ENCODE data around the gene XPR1.

The XPR1 gene

DNA sequence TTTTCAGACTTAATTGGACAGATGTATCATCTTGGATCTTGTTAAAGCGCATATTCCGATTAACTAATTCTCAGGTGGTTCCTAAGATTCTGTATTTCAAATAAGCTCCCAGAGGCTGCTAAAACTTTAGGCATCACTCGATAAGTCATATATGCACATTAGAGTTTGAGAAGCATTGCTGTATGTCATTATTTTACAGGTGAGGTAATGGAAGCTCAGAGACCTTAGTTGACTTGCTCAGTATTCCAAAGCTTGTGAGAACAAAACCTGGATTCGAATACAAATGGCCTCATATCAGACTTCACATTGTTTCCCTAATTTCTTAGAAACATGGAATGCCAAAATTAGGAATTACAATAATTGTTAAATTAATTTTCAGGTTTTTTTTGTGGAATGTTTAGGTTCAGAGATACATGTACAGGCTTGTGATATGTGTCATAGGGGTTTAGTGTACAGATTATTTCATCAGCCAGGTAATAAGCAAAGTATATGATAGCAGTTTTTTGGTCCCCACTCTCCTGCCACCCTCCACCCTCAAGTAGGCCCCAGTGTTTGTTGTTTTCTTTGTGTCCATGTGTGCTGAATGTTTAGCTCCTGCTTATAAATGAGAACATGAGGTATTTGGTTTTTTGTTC, 96.8 kb downstream of the XPR1 start:
- DNase-seq = no peak

DNA sequence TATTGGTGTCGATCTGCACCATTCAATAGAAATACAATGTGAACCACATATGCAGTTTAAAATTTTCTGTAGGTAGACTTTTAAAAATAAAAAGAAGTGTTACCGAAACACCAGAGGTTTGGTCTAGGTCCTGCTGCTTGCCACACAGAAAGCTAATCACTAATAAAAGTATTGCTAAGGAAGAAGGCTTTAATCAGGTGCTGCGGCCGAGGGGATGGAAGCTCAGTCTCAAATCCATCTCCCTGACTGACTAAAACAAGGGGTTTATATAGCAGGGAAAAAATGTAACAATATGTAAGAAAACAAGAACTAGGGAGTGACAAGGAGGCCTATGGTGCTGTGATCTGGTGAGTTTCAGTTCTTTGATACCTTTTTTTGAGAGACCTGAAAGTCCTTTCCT, 99.3 kb downstream of the XPR1 start:
- no peak for DNase-seq

DNA sequence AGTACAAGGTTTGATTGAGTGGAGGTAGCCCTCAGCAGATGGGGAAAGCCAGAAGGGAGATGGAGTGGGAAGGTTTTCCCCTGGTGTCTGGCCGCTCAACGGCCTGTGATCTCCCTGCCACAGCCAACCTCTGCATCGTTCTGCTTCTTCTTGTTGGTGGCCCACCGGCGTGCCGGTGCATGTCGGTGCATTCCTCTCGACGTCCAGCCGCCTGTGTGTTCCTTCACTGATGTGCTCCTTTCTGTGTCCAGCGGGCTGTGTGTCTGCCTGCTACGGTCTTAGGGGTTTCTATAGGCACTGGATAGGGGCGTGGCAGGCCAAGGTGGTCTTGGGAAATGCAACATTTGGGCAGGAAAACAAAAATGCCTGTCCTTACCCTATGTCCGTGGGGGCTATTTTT, 101.0 kb downstream of the XPR1 start:
- no peak for DNase-seq

GRCh38 chr1:180734366-180734765, 102.5 kb downstream of the XPR1 start:
- no peak for DNase-seq

DNA sequence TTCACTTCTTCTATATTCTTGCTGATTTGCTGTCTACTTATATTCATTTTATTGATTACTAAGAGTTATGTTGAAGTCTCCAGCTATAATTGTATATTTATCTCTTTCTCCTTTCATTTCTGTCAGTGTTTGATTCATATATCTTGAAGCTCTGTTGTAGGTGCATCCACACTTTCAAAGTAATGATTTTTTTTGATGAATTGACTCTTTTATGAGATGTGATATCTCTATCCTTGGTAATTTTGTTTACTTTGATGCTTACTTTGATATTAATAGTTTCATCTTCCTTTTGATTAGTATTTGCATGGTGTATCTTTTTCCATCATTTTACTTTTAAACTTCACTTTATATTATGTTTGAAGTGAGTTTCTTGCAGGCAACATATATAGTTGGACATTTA, 110.8 kb downstream of the XPR1 start:
- no peak for DNase-seq

GRCh38 chr1:180743868-180744267, 112.0 kb downstream of the XPR1 start:
- no peak for DNase-seq

DNA sequence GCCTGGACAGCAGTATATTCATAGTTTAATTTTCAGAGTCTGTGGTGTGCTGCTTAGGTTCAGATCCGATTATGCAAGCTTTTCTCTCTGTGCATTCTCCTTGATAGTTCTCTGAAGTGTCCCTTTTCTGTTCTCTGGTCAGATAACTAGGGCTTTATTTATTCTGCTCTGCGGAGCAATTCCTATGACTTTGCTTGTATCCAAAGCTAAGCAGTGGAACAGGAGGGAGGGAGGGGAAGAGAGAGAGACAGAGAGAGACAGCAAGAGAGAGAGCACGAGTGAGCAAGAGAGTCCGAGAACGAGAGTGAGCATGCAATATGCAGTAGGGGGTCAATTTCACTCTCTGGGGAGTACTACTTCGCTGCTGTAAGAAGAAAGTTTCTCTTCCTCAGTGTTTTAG, 113.3 kb downstream of the XPR1 start:
- no peak for DNase-seq

DNA sequence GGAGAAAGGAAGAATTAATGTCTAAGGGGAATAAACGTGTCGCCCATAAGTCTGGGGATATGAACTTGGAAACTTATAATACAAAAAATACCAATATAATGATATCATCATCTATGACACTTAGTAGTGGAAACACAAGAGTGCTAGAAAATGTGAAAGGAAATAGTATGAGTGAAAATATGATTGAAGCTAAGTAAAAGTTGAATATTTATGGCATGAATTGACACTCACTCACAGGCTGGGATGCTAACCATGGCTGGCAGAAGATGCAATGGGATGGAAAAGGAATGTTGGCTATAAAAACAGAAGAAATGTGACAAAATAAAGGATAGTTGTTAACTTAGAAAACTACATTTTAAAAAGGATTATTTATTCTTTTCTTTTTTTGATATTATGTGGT, 120.1 kb downstream of the XPR1 start:
- DNase-seq = no peak

DNA sequence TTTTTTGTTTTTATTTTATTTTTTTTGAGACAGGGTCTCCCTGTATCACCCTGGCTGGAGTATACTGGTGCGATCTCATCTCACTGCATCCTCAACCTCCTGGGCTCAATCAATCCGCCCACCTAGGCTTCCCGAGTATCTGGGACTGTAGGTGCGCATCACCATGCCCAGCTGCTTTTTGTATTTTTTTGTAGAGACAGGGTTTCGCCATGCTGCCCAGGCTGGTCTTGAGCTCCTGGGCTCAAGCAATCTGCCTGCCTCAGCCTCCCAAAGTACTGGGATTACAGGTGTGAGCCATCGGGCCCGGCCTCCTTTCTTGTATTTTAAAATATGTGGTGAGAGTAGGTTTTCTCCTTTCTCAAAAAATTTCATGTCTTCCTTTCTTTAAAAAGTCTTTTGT, 122.6 kb downstream of the XPR1 start:
- no peak for DNase-seq

- no peak for DNase-seq
Observed at GRCh38 chr1:180757657-180758056, 125.8 kb downstream of the XPR1 start.

DNA sequence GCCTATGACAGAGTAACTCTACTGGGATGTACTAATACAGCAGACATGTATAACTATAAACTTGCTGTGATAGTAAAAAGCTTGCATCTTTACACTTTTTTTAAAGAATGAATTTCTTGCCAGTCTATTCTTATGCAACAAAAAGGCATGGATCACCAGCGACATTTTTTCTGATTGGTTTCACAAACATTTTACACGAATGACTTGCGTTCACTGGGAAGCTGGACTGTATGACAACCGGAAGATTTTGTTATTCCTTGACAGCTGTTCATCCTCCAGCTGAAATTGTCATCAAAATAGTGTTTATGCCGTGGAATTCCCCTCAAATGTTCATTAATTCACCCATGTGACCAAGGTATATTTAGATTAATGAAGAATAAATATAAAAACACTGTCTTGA, 131.0 kb downstream of the XPR1 start:
- no peak for DNase-seq

DNA sequence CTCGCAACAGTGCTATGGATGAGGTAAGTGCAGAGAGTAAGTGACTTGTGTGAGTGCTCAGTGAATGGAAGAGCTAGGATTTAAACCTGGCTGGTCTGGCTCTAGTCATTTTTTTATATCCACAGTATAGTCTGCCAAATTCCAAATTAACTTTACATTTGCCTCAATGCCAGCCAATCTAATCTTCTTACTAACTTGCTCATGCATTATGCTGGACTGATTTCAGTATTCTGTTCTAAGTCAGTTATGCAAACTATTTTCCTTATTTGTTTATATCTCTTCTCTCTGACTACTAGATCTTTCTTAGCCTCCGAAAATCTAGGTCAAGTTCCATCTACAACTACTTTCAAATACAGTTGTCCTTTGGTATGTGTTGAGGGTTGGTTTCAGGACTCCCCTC, 133.3 kb downstream of the XPR1 start:
- no peak for DNase-seq

DNA sequence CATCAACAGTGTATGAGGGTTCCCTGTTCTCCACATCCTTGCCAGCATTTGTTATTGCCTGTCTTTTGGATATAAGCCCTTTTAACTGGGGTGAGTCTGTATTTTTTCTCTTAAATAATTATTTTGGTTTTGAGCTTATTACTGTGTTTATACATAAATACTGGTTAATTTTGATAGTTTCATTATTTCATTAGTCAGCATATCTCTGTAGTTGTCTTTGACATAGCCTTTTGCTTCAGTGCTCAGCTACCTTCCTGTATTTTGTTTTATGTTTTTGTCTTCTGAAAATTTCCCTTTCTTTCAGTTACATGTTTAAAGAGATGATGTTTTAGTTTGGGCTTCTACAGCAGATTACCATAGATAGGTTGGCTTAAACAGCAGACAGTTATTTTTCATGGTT, 138.1 kb downstream of the XPR1 start:
- DNase-seq = no peak

DNA sequence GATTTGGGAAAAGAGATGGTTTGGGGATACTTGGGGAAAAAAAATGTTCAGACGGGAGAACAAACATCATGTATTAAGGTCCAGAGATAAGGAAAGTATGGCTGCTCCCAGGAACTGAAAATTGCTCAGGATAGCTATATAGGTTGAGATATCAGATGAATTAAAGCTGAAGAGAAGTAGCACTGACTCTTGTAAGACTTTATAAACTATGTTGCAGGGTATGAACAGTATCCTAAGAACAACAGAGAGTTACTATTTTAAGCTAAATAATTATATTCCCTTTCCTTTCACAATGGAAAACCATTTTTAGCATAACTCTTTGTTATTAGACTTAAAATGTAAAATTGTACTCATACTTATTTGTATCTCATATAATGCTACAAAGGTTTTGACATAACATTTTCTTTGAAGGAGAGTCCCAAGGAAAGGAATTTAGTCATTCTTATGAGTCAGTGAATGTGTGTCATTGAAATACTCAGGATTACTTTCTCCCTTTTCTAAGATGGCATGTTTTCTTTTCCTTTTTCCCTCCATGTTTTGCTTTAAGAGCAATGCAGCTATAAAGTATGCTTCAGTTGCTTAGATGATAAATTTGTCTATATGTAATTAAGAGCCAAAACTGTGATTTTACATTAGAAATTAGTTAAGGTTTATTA, 141.5 kb downstream of the XPR1 start:
- DNase-seq = no peak

- DNase-seq = no peak
Observed at GRCh38 chr1:180775801-180776200, 144.0 kb downstream of the XPR1 start.

GRCh38 chr1:180777072-180777689, 145.4 kb downstream of the XPR1 start:
- no peak for DNase-seq

GRCh38 chr1:180778782-180779398, 147.1 kb downstream of the XPR1 start:
- no peak for DNase-seq

DNA sequence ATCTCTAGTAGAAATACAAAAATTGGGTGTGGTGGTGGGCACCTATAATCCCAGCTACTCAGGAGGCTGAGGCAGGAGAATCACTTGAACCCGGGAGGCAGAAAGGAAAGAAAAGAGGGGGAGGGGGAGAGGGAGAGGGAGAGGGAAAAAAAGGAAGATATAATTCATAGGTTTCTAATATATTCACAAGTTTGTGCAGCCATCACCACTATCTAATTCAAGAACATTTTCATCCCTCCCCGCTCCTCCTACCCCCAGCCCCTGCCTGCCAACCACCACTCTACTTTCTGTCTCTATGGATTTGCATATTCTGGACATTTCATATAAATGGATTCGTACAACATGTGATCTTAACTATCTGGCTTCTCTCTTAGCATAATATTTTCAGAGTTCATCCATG, 147.8 kb downstream of the XPR1 start:
- DNase-seq = no peak

DNA sequence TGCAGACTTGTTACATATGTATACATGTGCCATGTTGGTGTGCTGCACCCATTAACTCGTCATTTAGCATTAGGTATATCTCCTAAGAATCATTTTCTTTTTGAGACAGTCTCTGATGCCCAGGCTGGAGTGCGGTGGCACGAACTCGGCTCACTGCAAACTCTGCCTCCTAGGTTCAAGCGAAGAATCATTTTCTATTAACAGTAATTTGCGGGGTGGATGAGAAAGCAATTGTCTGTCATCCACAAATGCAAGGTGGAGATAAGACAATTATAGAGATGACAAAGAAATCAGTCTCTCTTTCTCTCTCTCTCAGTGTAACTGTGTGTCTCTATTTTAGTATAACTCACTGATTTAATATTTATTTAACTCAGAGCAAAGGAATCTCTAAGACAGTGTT, 149.9 kb downstream of the XPR1 start:
- DNase-seq = no peak

GRCh38 chr1:180785291-180785690, 153.5 kb downstream of the XPR1 start:
- no peak for DNase-seq

DNA sequence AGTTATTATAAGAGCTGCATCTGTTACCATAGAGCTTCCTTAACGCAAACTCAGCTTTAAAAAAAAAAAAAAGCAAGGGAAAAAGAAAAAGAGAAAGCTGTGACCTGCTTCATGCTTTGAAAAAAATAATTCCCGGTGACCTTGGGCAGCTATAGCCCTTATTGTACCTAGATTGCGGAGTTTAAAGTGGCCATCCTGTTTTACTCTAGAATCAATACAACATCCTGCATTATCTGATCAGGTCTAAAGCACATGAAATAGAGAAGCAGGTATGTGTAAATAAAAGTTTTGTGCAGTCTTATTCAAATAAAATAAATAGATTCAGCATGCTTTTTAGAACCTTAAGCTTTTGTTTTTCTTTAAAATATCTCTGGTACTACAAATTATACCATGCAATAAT, 154.1 kb downstream of the XPR1 start:
- no peak for DNase-seq

DNA sequence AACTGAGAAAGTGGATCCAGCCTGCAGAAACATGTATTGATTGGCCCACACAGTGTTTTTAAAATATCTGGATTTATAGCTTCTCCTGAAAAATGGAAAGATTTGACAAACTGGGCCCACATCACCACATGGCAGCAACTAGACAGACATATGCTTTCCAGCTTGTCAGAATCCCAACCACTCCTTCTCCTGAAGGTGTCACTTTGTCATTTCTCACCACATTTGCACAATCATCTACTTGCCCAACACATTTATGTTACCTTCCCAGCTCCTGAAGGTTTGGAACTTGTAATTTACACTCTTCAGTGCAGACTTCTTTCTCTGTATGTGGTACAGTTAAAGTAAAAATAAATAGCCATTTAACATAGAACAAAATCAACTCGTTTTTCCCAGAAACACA, 154.8 kb downstream of the XPR1 start:
- DNase-seq = no peak

DNA sequence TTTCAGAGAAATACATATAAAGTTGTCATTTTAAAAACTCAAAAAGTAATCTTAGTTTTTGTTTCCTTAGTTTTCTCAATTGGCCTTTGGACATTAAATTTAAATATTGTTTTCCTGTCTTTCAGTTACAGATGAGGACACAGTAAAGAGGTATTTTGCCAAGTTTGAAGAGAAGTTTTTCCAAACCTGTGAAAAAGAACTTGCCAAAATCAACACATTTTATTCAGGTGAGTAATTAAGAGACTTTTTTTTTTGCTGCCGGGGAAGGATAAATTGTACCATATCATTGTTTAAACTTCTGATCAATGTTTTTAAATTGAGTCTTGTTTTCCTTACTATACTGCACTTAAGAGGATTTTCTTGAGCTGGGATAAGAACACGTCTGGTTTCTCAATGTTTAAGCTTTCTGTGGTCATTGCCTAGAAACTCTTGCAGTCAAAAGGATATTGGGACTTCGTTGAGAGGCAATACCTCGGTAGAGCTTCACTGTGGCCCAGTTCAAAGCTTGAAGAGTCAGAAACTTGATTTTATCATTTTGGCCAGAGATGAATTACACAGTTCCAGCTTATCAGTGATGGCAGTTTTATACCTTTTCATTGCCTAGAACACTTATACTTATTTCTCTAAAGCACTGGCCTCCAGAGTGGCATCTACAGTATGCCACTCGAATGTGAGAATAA, 155.9 kb downstream of the XPR1 start:
- no peak for DNase-seq

DNA sequence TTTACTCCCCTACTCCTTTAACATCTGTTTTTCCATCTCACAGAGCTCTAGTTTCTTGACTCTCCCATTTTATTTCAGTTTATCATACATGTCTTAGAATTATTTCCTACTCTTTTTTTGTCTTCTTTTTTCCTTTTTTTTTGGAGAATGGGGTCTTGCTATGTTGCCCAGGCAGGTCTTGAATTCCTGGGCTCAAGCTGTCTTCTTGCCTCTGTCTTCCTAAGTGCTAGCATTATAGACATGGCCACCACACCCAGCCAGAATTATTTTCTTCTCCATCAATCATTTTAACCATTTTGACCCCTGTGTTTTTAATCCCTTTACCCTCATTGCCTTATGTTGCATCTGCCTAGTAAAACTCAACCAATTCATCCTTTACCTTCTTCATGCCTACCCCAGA, 157.6 kb downstream of the XPR1 start:
- DNase-seq = no peak
